Measurements from ENCODE around the gene TFB1M.

DNA sequence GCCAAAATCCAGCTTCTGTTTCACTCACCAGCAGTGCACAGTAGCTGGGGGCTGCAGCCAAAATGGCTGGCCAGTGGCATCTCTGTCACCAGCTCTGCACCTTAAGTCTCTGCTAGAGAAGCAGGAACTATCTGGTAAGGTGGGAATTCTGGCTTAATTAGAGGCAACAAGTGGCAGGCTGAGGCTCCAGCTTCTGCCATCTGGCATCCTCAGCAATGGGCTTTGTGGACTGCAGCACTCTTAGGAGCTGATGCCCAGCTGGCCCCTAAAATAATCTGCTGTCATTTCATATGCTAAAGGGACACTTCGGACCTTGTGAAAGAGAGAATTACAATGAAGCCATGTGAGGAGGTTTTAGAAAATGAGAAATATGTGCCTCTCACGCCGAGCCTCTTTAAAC, 55.1 kb downstream of the TFB1M start:
- TF ChIP-seq, protein P1, sequence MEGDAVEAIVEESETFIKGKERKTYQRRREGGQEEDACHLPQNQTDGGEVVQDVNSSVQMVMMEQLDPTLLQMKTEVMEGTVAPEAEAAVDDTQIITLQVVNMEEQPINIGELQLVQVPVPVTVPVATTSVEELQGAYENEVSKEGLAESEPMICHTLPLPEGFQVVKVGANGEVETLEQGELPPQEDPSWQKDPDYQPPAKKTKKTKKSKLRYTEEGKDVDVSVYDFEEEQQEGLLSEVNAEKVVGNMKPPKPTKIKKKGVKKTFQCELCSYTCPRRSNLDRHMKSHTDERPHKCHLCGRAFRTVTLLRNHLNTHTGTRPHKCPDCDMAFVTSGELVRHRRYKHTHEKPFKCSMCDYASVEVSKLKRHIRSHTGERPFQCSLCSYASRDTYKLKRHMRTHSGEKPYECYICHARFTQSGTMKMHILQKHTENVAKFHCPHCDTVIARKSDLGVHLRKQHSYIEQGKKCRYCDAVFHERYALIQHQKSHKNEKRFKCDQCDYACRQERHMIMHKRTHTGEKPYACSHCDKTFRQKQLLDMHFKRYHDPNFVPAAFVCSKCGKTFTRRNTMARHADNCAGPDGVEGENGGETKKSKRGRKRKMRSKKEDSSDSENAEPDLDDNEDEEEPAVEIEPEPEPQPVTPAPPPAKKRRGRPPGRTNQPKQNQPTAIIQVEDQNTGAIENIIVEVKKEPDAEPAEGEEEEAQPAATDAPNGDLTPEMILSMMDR (IDR thresholded peaks at IDR 0.05; ENCODE audit: extremely low read depth in 1 of 2, insufficient read depth in 1 of 2, low read depth in 1 of 2, low read length in 2 of 2), result no peak
- TF ChIP-seq, protein P2, sequence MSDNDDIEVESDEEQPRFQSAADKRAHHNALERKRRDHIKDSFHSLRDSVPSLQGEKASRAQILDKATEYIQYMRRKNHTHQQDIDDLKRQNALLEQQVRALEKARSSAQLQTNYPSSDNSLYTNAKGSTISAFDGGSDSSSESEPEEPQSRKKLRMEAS (IDR thresholded peaks at IDR 0.05; ENCODE audit: insufficient read depth, insufficient read length), result no peak
- TF ChIP-seq POLR2A (IDR thresholded peaks at IDR 0.05; ENCODE audit: low read depth, low read length) (no peak), POLR2AphosphoS5 (IDR thresholded peaks at IDR 0.05; ENCODE audit: insufficient read depth, low read depth, low read length) (no peak), MYC (IDR thresholded peaks at IDR 0.05; ENCODE audit: low read depth, low read length) (no peak)

Data from endothelial cell of umbilical vein (primary cell).